ENCODE measurements around the gene PHF10.

Gene PHF10

GRCh38 chr6:169714178-169714577 lies 10.1 kb downstream of the PHF10 start:
- H3K27me3 ChIP-seq (ENCODE audit: insufficient read depth, poor library complexity, severe bottlenecking): no peaks in the 10 kb centered on the region
- H3K27ac ChIP-seq (replicated peaks): no peak overlapping the region
- TF ChIP-seq, protein P1, sequence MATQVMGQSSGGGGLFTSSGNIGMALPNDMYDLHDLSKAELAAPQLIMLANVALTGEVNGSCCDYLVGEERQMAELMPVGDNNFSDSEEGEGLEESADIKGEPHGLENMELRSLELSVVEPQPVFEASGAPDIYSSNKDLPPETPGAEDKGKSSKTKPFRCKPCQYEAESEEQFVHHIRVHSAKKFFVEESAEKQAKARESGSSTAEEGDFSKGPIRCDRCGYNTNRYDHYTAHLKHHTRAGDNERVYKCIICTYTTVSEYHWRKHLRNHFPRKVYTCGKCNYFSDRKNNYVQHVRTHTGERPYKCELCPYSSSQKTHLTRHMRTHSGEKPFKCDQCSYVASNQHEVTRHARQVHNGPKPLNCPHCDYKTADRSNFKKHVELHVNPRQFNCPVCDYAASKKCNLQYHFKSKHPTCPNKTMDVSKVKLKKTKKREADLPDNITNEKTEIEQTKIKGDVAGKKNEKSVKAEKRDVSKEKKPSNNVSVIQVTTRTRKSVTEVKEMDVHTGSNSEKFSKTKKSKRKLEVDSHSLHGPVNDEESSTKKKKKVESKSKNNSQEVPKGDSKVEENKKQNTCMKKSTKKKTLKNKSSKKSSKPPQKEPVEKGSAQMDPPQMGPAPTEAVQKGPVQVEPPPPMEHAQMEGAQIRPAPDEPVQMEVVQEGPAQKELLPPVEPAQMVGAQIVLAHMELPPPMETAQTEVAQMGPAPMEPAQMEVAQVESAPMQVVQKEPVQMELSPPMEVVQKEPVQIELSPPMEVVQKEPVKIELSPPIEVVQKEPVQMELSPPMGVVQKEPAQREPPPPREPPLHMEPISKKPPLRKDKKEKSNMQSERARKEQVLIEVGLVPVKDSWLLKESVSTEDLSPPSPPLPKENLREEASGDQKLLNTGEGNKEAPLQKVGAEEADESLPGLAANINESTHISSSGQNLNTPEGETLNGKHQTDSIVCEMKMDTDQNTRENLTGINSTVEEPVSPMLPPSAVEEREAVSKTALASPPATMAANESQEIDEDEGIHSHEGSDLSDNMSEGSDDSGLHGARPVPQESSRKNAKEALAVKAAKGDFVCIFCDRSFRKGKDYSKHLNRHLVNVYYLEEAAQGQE (IDR thresholded peaks at IDR 0.05; ENCODE audit: insufficient replicate concordance, low read depth): no peak
- TF ChIP-seq, protein P2, sequence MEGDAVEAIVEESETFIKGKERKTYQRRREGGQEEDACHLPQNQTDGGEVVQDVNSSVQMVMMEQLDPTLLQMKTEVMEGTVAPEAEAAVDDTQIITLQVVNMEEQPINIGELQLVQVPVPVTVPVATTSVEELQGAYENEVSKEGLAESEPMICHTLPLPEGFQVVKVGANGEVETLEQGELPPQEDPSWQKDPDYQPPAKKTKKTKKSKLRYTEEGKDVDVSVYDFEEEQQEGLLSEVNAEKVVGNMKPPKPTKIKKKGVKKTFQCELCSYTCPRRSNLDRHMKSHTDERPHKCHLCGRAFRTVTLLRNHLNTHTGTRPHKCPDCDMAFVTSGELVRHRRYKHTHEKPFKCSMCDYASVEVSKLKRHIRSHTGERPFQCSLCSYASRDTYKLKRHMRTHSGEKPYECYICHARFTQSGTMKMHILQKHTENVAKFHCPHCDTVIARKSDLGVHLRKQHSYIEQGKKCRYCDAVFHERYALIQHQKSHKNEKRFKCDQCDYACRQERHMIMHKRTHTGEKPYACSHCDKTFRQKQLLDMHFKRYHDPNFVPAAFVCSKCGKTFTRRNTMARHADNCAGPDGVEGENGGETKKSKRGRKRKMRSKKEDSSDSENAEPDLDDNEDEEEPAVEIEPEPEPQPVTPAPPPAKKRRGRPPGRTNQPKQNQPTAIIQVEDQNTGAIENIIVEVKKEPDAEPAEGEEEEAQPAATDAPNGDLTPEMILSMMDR (IDR thresholded peaks at IDR 0.05; ENCODE audit: insufficient read depth, low read length): no peak
- TF ChIP-seq POLR2AphosphoS5 (IDR thresholded peaks at IDR 0.05; ENCODE audit: low read depth) (no peak), GABPA (IDR thresholded peaks at IDR 0.05; ENCODE audit: low read depth) (no peak), SPI1 (IDR thresholded peaks at IDR 0.05; ENCODE audit: borderline replicate concordance, low read depth) (no peak)
- no peak for DNase-seq (ENCODE audit: low read depth in 1 of 2, low spot score in 1 of 2)
- H3K4me3 ChIP-seq (replicated peaks; ENCODE audit: insufficient read depth, low read length): no peak overlapping the region

- TF ChIP-seq POLR2AphosphoS5 (IDR thresholded peaks at IDR 0.05; ENCODE audit: low read depth) (no peak), GABPA (IDR thresholded peaks at IDR 0.05; ENCODE audit: low read depth) (no peak), SPI1 (IDR thresholded peaks at IDR 0.05; ENCODE audit: borderline replicate concordance, low read depth) (no peak)
- TF ChIP-seq, protein P1 (IDR thresholded peaks at IDR 0.05; ENCODE audit: insufficient replicate concordance, low read depth): no peak
- TF ChIP-seq, protein P2 (IDR thresholded peaks at IDR 0.05; ENCODE audit: insufficient read depth, low read length): no peak
- no peak for DNase-seq (ENCODE audit: low read depth in 1 of 2, low spot score in 1 of 2)
- H3K27me3 ChIP-seq (ENCODE audit: insufficient read depth, poor library complexity, severe bottlenecking): no peaks in the 10 kb centered on the region
- no peak overlapping the region for H3K4me3 ChIP-seq (replicated peaks; ENCODE audit: insufficient read depth, low read length)
- H3K27ac ChIP-seq (replicated peaks): no peak overlapping the region
Observed at GRCh38 chr6:169710009-169710408, 14.3 kb downstream of the PHF10 start.

- H3K4me3 ChIP-seq (replicated peaks; ENCODE audit: insufficient read depth, low read length): no peak overlapping the region
- H3K27me3 ChIP-seq (ENCODE audit: insufficient read depth, poor library complexity, severe bottlenecking): no peaks in the 10 kb centered on the region
- no peak for DNase-seq (ENCODE audit: low read depth in 1 of 2, low spot score in 1 of 2)
- TF ChIP-seq POLR2AphosphoS5 (IDR thresholded peaks at IDR 0.05; ENCODE audit: low read depth): no peak
- TF ChIP-seq GABPA (IDR thresholded peaks at IDR 0.05; ENCODE audit: low read depth): no peak
- TF ChIP-seq, protein P1 (IDR thresholded peaks at IDR 0.05; ENCODE audit: insufficient replicate concordance, low read depth): no peak
- H3K27ac ChIP-seq (replicated peaks): no peak overlapping the region
Observed at GRCh38 chr6:169709293-169709692, 15.0 kb downstream of the PHF10 start.

All from HL-60 (cell line).